GM21529 (cell line): ENCODE data around the gene ERVFRD-1.
A peak's percentile ranks its signal among the peaks of the same experiment; 100 is the strongest.

ENCODE experiments used
- ATAC-seq: cut with Tn5 transposase; IDR thresholded peaks from one replicate; pipeline ENCODE4 v1.9.1; 2021; ENCODE audit not compliant: unreplicated experiment

ERVFRD-1 gene, protein sequence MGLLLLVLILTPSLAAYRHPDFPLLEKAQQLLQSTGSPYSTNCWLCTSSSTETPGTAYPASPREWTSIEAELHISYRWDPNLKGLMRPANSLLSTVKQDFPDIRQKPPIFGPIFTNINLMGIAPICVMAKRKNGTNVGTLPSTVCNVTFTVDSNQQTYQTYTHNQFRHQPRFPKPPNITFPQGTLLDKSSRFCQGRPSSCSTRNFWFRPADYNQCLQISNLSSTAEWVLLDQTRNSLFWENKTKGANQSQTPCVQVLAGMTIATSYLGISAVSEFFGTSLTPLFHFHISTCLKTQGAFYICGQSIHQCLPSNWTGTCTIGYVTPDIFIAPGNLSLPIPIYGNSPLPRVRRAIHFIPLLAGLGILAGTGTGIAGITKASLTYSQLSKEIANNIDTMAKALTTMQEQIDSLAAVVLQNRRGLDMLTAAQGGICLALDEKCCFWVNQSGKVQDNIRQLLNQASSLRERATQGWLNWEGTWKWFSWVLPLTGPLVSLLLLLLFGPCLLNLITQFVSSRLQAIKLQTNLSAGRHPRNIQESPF

DNA sequence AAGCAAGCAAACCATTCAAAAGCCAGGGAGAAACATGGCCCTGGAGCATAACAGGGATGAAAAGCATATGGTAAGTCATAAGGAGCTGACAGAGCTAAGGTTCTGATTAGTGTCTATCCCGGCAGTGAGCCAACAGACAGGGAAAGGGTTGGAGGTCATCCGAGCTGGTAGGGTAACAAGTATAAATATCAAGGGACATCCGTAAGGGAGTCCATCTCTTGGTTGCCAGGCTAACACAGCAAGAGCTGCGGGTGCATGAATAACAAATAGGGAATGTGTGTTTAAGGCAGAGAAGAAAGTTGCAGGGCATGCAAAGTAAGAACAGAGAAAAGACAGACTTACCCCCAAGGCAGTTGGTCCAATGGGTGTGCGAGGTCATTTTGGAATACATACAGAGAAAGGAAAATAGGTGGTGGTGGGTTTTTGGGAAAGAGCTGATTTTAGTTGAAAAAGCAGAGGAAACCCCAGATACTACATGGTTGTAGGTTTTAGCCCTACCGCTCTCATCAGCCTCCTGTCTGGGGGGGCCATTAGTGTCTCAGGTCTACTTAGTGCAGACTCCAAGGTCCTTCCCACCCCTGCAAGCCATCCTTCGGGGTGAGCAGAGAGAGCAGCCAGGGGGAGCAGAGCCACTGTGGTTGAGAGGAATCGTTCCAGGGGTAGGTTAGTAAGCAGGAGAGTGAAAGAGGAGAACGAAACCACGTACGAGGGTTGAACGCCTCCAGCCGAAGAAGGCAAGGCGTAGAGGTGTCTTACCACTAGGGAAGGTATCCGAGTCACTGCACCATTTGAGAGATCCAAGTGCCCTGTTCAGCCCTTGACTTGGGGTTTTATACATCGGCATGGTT, at the start of gene ERVFRD-1:
ERVFRD-1 (minus strand) TSS at position 805 of the 848 bp plus-strand sequence. CDS start 6,415 bp downstream, outside the sequence.
- no peak for ATAC-seq

DNA sequence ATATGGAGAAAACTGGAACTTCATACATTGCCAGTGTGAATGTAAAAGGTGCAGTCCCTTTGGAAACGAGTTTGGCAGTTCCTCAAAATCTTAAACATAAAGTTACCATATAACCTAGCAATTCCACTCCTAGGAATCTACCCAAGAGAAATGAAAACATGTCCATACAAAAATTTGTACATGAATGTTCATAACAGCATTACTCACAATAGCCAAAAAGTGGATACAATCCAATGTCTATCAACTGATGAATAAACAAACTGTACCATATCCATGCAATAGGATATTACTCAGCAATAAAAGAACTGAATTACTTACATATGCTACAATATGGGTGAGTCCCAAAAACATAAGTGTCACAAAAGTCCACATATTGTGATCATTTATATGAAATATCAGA, 48.7 kb upstream of the ERVFRD-1 start:
- no peak for ATAC-seq

DNA sequence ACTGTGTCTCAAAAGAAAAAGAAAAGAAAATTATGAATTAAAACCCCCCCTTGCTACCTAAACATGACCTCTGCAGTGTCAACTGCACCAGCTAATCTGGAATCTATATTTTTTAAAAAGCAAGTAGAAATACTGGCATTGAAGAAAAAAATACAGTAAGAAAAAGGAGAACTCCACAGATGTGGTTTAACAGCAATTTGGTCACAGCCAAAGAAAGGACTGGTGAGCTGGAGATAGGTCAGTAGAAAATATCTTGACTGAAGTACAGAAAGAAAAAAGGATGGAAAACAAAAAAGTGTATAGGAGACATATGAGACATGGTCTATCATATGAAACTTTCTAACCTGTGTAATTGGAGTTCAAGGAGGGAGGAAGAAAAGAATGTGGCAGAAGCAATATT, 44.1 kb upstream of the ERVFRD-1 start:
- ATAC-seq = no peak

DNA sequence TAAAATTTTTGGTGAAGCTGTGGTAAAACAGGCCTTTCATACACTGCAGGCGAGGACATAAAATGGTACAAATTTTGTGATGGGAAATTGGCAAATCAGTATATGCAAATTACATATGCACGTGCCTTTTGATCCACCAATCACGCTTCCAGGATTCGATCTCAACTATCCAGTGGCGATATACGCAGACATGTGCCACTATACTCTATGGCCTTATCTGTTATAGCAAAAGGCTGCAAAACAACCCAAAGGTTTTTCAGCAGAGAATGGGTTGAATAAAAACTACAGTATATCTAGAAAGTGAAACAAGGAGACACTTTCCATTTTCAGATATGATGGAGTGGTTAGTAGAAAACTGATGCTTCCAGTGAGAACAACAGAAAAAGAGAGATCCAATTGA, 41.9 kb upstream of the ERVFRD-1 start:
- ATAC-seq = no peak

DNA sequence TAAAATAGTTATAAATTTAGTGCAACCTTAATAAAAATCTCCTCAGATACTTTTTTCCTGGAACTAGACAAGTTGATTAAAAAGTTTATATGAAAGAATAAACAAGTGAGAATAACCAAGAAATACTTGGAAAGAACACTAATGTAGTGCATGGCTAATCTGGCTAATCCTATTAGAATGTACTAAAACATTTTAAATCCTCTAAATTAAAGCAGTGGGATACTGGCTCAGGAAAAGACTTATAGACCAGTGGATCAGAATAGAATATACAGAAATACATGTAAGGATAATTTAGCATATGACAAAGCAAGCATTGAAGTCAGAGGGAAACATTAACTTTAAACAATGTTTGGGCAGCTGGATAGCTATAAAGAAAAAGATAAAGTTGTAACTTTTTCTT, 41.1 kb upstream of the ERVFRD-1 start:
- no peak for ATAC-seq

DNA sequence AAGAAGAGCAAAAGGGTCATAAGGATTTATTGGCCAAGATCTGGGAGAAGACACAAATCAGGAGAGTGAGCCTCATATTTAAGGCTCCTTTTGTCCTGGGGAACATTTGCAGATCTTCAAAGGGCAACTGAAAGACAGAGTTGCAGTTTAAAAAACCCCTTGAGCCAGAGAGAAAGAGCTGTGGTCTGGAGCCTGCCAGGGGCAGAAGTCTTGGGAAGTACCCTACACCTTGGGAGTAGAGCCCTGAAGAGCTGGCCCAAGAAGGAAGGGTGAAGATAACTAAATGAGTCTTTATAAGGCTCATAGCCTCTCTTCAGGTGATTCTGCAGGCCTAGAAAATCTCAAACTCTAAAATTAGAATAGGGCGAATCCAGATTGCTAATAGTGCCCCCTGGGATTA, 40.0 kb upstream of the ERVFRD-1 start:
- no peak for ATAC-seq

DNA sequence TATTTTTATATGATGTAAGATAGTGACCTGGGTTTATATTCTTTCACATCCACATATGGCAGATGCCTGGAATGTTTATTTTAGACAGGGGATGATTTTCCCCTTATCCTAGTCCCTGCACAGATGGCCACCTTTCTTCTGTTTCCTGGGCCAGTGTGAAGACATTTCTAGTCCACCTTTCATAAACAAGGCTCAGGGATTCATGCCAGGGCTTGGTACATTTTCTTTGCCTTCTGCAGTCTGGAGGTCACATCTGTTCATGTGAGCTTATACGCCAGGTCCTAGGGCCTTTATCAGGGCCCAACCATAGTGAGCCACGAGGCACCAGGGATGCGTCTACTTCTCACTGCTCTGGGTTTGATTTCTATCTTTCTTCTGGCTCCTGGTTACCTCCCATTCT, 38.0 kb upstream of the ERVFRD-1 start:
- ATAC-seq = no peak

DNA sequence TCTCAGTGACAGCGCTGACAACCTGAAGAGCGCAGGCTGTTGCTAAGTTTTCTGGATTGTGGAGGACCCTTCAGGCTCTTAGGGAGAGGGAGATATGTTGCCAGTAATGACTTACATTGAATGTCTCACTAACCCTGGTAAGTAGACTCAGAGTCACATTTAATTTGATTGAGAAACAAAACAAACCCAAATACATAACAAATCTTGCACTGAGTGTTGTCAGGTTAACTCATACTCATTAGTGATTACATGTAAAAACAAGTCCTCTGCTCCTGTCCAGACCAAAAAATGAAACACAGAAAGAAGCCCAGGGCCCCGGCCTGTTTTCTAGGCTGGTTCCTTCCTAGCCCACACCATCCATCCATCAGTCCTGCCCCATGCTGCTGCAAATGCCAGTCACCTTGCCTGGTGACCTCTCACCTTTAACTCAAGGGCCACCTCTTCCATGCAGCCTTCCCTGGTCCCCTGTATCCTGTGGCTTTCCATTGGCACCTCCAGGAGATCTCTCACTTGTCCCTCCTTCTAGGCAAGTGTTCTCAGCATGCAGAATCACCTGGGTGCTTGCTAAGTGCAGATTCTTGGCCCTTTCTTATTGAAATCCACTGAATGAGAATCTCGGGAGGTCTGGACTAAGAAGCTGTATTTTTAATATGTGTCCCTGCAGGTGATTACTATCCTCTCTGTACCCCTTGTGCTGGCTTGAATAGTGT, 34.7 kb upstream of the ERVFRD-1 start:
- no peak for ATAC-seq

DNA sequence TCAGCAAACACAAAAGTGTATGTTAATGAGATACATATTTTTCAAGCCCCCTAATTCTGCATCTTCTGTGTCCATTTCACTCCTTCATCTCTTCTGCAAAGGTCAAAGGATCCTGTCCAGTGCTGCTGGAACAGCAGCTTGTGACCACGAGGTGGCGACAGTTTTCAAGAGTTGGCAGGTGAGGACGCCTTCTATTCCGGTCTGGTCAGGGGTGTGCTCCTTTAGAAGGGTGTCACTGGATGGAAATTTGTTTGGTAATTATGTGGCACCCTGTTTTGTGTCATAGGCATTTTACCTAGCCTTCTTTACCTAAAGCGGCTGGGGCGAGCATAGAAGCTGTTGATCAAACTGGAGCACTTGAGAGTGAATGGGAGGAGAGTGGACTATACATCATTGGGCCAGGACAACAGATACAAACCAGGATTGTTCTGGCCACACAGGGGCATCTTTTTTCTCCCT, 32.9 kb upstream of the ERVFRD-1 start:
- peak; percentile 89 for ATAC-seq

DNA sequence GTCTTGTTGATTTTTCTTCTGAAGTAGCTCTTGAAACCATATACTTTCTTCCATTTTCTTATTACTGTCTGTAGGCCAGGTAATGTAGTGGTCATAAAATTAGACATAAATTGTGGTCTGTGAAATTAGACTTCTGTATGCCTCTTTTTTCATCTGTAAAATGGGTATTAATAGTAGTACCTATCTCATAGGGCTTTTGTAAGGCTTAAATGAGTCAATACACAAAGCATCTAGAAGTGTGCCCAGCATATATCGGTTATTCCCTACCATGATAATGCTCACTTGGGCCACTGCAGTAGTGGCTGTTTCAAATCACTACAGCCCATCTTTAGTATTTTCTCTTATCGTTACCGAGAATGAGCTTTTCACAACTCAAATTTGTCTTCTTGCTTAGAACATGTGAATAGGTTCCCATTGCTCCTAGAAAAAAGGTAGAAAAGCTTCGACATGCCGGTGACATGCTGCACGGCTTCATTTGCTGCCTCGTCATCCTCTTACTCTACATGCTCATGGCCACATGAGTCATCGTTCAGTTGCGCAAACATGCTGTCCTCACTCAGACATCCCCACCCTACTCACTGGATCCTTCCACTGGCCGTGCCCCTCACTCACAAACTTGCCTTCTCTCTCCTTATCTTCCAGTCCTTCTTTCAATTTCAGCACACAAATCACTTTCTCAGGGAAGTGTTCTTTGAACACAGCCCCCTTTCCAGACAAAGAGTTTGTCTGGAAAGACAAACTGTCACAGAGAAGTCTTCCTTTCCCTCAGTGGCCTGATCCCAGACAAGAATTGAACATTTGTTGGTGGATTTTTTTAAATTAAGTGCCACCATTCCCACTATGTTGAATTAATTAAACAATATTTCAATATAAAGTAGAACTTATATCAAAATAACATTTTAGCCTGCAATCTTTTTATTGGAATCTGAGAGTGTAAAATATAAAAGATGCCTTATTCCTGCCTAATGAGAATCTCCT, 32.2 kb upstream of the ERVFRD-1 start:
- no peak for ATAC-seq

DNA sequence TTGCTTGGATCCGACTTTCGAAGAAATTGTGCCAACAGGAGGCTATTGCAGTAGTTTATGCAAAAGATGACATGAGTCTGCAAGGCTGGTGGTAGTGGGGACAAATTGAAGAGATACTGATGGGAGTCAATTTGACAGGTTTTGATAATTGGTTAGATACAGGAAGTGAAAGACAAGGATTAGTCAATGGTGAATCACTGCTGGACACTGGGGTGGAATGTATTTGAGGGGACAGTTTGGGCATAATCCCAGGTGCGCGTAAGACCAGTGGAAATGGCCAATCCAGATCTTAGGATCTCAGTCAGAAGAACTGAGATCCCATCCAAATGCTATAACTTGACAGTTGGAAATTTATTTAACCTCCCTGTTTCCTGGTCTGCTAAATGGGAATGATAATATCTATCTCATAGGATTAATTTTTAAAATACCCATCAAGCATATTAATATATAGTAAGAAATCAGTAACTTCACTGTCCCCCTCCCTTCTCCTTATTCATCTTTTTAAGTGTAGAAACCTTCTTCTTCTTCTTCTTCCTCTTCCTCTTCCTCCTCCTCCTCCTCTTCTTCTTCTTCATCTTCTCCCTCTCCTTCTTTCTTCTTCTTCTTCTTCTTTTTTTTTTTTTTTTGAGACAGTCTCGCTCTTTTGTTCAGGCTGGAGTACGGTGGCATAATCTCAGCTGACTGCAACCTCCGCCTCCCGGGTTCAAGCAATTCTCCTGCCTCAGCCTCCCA, 30.9 kb upstream of the ERVFRD-1 start:
- ATAC-seq = no peak

DNA sequence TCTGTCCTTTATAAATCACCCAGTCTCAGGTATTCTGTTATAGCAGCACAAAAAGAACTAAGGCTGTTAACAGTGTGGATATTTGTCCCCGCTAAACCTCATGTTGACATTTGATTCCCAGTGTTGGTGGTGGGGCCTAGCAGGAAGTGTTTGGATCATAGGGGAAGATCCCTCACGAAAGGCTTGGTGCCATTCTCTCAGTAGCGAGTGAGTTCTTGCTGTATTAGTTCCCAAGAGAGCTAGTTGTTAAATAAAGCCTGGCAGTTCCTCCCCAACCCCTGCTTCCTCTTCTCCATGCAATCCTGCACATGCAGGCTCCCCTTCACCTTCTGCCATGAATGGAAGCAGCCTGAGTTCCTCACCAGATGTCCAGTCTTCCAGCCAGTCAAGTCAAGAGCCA, 29.8 kb upstream of the ERVFRD-1 start:
- ATAC-seq = no peak

DNA sequence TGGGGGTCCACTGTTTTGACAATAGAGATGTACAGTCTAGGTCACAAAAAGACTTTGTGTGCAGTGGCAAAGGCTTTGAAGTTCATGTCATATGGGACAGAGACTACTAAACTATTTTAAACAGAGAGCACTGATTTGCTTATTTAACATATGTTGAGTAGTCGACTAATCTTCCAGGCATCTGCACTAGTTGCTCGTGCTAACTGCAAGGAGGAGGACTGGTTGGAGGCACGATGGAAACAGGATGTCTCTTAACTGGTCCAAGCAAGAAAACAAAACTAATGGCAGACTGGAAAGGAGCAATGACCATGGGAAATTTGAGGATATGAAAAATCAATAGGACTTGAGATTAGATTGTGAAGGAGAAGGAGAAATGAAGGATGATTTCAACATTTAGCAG, 28.5 kb upstream of the ERVFRD-1 start:
- ATAC-seq = no peak

DNA sequence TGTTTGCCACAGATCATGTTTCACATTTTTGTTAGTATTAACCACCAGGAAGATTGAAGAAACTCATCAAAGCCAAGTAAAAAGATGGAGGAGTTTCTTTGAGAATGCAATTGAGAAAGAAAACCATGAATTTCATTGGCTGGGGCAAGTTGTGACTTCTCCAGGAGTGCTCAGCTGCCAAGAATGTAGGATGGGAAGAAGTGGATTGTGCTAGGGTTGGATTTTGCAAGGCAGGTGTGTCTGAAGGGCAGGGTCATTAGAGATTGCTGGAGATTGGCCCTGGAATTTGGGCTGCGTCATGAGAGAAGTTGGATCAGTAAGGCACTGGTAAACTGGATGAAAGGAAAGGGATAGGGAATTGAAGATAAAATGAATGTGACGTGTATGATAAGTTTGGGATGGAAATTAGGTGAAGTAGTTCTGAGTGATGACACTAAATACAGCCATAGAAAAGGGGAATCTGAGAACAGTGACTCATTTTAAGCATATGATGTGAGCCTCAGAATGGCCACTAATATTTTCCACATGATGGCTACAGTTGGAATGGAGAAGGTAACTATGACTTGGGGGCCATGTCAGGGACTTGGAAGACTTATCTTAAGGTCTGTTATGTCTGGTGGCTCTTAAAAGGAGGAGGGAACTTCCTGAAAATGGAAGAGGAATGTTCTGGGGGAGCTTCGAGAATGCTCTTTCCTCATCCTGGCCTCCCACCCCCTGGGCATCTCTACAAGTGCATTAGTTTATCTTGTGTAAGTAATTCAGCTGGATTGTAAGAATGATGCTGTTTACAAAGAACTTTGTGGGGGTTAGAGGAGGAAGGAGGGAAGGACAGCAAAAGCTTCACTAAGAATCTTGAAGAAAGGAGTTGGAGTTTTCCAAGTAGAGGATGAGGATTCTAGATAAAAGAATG, 27.8 kb upstream of the ERVFRD-1 start:
- ATAC-seq = peak; percentile 48

DNA sequence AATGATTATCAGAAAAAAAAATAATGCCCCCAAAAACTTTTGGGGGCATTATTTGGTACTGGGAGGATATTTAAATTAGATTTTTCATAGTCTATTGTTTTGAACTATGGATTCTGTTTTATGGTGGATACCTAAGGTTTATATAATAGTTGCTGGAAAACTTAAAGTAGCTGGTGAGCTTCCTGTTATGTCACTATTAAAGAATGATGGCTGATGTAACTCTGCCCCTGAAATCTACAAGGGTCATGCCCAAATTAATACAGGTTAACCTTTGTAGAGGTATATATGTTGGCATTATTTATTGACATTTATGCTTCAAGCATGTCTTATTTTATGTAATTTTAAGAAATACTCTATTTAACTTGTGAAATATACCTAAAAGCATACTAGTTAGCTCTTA, 25.3 kb upstream of the ERVFRD-1 start:
- ATAC-seq = no peak

DNA sequence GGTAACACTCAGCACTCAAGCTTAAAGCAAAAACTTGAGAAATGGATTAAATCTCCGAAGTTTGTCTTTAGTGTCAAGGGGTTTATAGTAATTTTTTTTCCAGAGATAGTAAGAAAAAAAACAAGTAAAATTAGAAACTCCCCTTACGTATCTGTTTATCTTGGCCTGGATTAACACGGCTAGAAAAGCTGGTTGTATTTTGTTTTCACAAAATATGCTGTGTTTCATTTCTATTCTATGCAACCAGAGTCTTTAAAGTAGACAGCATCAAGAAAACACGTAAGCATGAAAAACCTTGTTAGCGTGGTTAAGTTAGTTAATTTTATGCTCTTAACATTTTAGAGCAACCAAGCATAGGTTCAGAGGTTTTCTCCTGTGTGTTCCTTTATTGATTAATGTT, 21.8 kb upstream of the ERVFRD-1 start:
- ATAC-seq = no peak

DNA sequence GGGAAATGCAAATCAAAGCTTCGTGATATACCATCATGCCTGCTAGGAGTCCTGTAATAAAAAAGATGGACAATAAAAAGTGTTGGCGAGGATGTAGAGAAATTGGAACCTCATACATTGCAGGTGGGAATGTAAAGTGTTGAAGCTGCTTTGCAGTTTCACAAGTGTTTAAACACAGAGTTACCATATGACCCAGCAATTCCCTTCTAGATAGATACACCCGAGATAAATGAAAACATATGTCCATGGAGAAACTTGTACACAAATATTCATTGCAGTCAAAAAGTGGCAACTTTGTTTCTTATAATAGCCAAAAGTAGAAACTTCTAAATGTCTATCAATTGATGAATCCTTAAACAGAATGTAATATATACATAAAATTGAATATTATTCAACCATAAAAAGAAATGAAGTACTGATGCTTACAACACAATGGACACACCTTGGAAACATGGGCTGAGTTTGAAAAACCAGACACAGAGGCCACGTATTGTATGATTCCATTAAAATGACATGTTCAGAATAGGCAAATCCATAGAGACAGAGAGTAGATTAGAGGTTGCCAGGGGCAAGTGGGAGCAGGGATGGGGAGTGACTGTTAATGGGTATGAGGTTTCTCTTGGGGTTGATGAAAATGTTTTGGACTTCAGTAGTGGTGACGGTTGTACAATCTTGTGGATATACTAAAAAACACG, 20.8 kb upstream of the ERVFRD-1 start:
- no peak for ATAC-seq

DNA sequence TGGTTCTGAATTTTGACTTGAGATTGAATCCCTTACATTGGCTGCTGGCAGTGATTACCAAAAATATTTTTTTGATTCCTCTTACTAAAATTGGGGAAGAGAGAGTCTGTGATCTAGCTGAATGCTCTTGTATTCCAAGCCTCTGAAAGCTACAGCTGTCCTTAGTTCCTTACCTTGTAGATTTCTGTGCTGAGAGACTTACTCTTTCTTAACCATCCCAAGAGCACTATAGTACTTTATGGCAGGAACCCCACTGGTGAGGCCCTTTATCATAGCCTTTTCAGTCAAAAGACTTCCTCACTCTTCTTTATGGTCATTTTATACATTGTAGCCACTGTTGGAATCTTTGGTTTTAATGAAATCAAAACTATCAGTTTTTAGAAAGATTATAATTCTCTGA, 19.1 kb upstream of the ERVFRD-1 start:
- ATAC-seq = no peak
